HepG2 (cell line): ENCODE measurements around the gene PRR19. TPM values are rescaled to one million over a fixed set of nuclear protein-coding genes. Genes with fewer than 3 reads are reported as not detected.
A peak's percentile ranks its signal among the peaks of the same experiment; 100 is the strongest.

ENCODE experiments used
- ATAC-seq: fragments of 200-7000 bp; cut with Tn5 transposase; 3 replicates; pipeline ENCODE4 v1.9.1; 2020; ENCODE audit warnings: mild to moderate bottlenecking, moderate library complexity
- BruUV-seq: library from RNA; stranded (reverse); fragments of 400-500 nt; replicated peaks from 2 replicates; lab custom pipeline; 2021; lab: Mats Ljungman, UMichigan
- CTCF ChIA-PET: fragments of 300-600 bp; formaldehyde crosslinking; extraction: SDS; loops from one replicate; lab custom pipeline; 2021; ENCODE audit warnings: low total read pairs, inconsistent platforms, low intra/inter-chr PET ratio; lab: Yijun Ruan, JAX
- POLR2A ChIA-PET: fragments of 350-600 bp; sonication (Branson Sonifier 250); formaldehyde crosslinking; loops from one replicate; lab custom pipeline; 2020; ENCODE audit warnings: antibody characterized with exemption, inconsistent platforms; lab: Yijun Ruan, JAX
- DNase-seq: peaks from one replicate; pipeline ENCODE4 v3.0.0-alpha.2; 2015; ENCODE audit warnings: low spot score
- FAIRE-seq: peaks from 3 replicates; lab custom pipeline; 2011; peaks lifted over from hg19 to GRCh38; lab: Jason Lieb, UNC
- H2AFZ ChIP-seq: one replicate; pipeline ENCODE4 v1.6.1; 2011; ENCODE audit warnings: low read length, inconsistent platforms
- H3K27ac ChIP-seq: fragments of 300-600 bp; 3 replicates; pipeline ENCODE4 v1.8.0; 2011; ENCODE audit warnings: mixed run types, mild to moderate bottlenecking, mixed read lengths, low read length, inconsistent platforms; ENCODE audit not compliant: insufficient read depth; ENCODE audit errors: extremely low read length
- H3K27me3 ChIP-seq, 2 experiments: fragments of 200-600 bp in 1 of 2; 2 replicates in 1 of 2; 3 replicates in 1 of 2; pipeline versions ENCODE4 v1.6.0 to v1.8.0; 2011; ENCODE audit warnings: low read length in 2 of 2, mild to moderate bottlenecking in 2 of 2, moderate library complexity in 2 of 2, inconsistent platforms in 1 of 2; ENCODE audit not compliant: insufficient read depth in 2 of 2, control insufficient read depth in 1 of 2
- H3K36me3 ChIP-seq, 2 experiments: fragments of 200-600 bp in 1 of 2; replicated peaks in 1 of 2; 2 replicates in 1 of 2; 3 replicates in 1 of 2; pipeline versions ENCODE4 v1.5.1 to v1.8.0; 2011; ENCODE audit warnings: low read length in 2 of 2, inconsistent platforms in 1 of 2; ENCODE audit not compliant: insufficient read depth in 2 of 2, control insufficient read depth in 1 of 2
- H3K4me1 ChIP-seq: 2 replicates; pipeline ENCODE4 v1.5.1; 2012; ENCODE audit warnings: low read length, inconsistent platforms; ENCODE audit not compliant: insufficient read depth
- H3K4me2 ChIP-seq: 2 replicates; pipeline ENCODE4 v1.6.0; 2011; ENCODE audit warnings: low read depth, low read length, inconsistent platforms
- H3K4me3 ChIP-seq, 3 experiments: fragments of 200-600 bp in 1 of 3; sonication (generic), shearing (Covaris generic) in 1 of 3; replicated peaks in 1 of 3; 2 replicates each; pipeline ENCODE4 v1.5.1; 2011 to 2016; ENCODE audit warnings: low read length in 3 of 3, inconsistent platforms in 2 of 3, low read depth in 2 of 3, mild to moderate bottlenecking in 2 of 3, control low read depth in 1 of 3, mixed read lengths in 1 of 3; ENCODE audit not compliant: insufficient read depth in 1 of 3
- H3K79me2 ChIP-seq: one replicate; pipeline ENCODE4 v1.6.1; 2011; ENCODE audit warnings: low read length, inconsistent platforms; ENCODE audit not compliant: insufficient read depth
- H3K9ac ChIP-seq: 2 replicates; pipeline ENCODE4 v1.6.0; 2011; ENCODE audit warnings: mild to moderate bottlenecking, low read depth, low read length, inconsistent platforms; ENCODE audit not compliant: insufficient read depth
- H3K9me3 ChIP-seq: 2 replicates; pipeline ENCODE4 v1.5.1; 2012; ENCODE audit warnings: mild to moderate bottlenecking, low read length
- H4K20me1 ChIP-seq: 2 replicates; pipeline ENCODE4 v1.6.0; 2011; ENCODE audit warnings: inconsistent platforms, mild to moderate bottlenecking, low read length, moderate library complexity; ENCODE audit not compliant: insufficient read depth
- RCOR2 ChIP-seq: IDR thresholded peaks from 2 replicates; pipeline ENCODE4 v1.6.1; 2016; ENCODE audit warnings: missing biosample characterization, missing genetic modification reagents
- ZBTB33 ChIP-seq: sonication (generic); formaldehyde crosslinking; IDR thresholded peaks from 2 replicates; pipeline ENCODE4 v1.4.0; 2020; ENCODE audit warnings: missing genetic modification reagents
- WGBS: methylation state at CpG from one replicate; pipeline ENCODE4 v1.1.6; 2017; ENCODE audit warnings: low lambda C conversion rate; 5-methylcytosine and 5-hydroxymethylcytosine counted together
- in situ Hi-C: cut with HindIII; loops from 2 replicates; pipeline ENCODE4 v1.10.0; 2017; ENCODE audit warnings: low pct_unique_long_range_greater_than_20kb; ENCODE audit not compliant: extremely low pct_ligation_motif_present
- intact Hi-C: fragments of 100-400 bp; cut with micrococcal nuclease; formaldehyde crosslinking; loops from one replicate; pipeline ENCODE4 v1.10.0; 2022; ENCODE audit not compliant: unreplicated experiment
- polyA plus RNA-seq, 8 experiments: library from polyadenylated mRNA; depleted of rRNA in 3 of 8; stranded (reverse) in 7 of 8; unstranded in 1 of 8; fragments of >200 nt; fragmentation: Illumina TruSeq in 4 of 8; extraction: Trizol in 4 of 8; gene quantifications; 2 replicates each; pipeline versions ENCODE4 v1.2.1 to v1.2.3, GENCODE V29; 2011 to 2016; ENCODE audit warnings: low read depth in 4 of 8, missing spikeins in 1 of 8, mixed read lengths in 1 of 8; ENCODE audit not compliant: insufficient read depth in 1 of 8
- total RNA-seq, 5 experiments: library from RNA; depleted of rRNA; stranded (reverse); fragments of >200 nt; fragmentation: Illumina TruSeq; extraction: Trizol; gene quantifications; 2 replicates each; pipeline ENCODE4 v1.2.3, GENCODE V29; 2016; ENCODE audit warnings: low read depth in 1 of 5
- TF ChIP-seq, protein P1 (sequence below): sonication (generic); formaldehyde crosslinking; IDR thresholded peaks from 2 replicates; pipeline ENCODE4 v1.5.0; 2020; ENCODE audit warnings: mild to moderate bottlenecking, missing genetic modification reagents, moderate library complexity

The PRR19 gene
- total and polyA plus RNA-seq, 2 of the 13 experiments (the other 11 are each of a cell fraction or from before 2014, with no cell fraction given): 0.21 to 0.33 TPM

DNA sequence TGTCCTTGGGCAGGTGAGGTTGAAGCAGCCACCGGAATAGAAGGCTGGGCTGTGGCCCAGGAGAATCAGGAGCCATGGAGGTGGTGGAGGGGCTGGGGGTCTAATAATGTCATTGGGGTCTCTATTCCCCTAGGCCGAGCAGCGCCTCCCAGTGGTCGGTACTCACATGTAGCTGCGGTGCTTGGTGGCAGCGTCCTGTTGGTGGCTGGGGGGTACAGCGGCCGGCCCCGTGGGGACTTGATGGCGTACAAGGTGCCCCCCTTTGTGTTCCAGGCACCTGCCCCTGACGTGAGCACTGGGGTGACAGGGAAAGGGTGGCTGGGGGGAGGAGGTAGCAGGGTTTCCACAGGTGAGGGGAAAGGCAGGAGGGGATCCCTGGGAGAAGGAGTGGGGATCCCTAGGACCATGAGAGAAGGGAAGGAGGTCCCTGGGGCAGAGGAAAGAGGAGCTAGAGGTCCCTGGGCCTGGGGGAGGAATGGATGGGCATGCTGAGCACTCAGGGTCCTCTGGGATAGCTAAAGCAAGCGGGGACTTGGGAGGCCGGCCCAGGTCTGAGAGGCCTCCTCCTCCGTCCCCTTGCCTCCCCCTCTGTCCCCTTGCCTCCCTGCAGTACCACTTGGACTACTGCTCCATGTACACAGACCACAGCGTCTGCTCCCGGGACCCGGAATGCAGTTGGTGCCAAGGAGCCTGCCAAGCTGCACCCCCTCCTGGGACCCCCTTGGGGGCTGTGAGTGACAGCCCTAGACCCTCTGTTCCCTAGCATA is 41.6 kb downstream of the PRR19 start:
- ATAC-seq: peak; percentile 56

More for the DNA sequence above, 41.6 kb downstream of the PRR19 start:
- WGBS: 93% methylated on average over 11 of the region's 17 CpGs
- no peaks in the 10 kb centered on the region for H3K9me3 ChIP-seq
- no peak overlapping the region for H3K4me3 ChIP-seq
- POLR2A ChIA-PET: no interaction called here
- BruUV-seq: no TSS peak
- in situ Hi-C loops: no loop called here
- DNase-seq (no peak), FAIRE-seq (no peak)
- H3K36me3 ChIP-seq: peaks cover 6 to 7% of the 10 kb centered on the region in 2 experiments; a peak in 2 of 5 replicates
- H3K4me1 ChIP-seq: no peaks in the 10 kb centered on the region
- H3K79me2 ChIP-seq: no peaks in the 10 kb centered on the region
- H2AFZ ChIP-seq: no peak overlapping the region
- H3K27me3 ChIP-seq: no peaks in the 10 kb centered on the region
- no peak overlapping the region for H3K4me2 ChIP-seq
- TF ChIP-seq RCOR2 (CRISPR knock-in tag) (no peak), ZBTB33 (CRISPR knock-in tag) (peak; percentile 47)
- TF ChIP-seq, protein P1, sequence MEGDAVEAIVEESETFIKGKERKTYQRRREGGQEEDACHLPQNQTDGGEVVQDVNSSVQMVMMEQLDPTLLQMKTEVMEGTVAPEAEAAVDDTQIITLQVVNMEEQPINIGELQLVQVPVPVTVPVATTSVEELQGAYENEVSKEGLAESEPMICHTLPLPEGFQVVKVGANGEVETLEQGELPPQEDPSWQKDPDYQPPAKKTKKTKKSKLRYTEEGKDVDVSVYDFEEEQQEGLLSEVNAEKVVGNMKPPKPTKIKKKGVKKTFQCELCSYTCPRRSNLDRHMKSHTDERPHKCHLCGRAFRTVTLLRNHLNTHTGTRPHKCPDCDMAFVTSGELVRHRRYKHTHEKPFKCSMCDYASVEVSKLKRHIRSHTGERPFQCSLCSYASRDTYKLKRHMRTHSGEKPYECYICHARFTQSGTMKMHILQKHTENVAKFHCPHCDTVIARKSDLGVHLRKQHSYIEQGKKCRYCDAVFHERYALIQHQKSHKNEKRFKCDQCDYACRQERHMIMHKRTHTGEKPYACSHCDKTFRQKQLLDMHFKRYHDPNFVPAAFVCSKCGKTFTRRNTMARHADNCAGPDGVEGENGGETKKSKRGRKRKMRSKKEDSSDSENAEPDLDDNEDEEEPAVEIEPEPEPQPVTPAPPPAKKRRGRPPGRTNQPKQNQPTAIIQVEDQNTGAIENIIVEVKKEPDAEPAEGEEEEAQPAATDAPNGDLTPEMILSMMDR (CRISPR knock-in tag): peak; percentile 26; the same call in 1 of the 2 replicates
- no peaks in the 10 kb centered on the region for H4K20me1 ChIP-seq
- H3K27ac ChIP-seq: no peak overlapping the region
- CTCF ChIA-PET: no interaction called here
- H3K9ac ChIP-seq: no peak overlapping the region
- intact Hi-C loops: no loop called here
